Measurements from ENCODE around the gene AVEN. TPM values are rescaled to one million over a fixed set of nuclear protein-coding genes. Genes with fewer than 3 reads are reported as not detected.
A peak's percentile ranks its signal among the peaks of the same experiment; 100 is the strongest.

AVEN gene
- total RNA-seq, 2 donors from 2014 or later = 18.9 to 20.7 TPM

GRCh38 chr15:33994005-33994615 lies 44.9 kb downstream of the AVEN start:
- peak; percentile 73 for TF ChIP-seq CTCF (conservative IDR thresholded peaks at IDR 0.05)
- no peak overlapping the region for H3K27ac ChIP-seq (ENCODE audit: low read depth, low read length)
- no peaks in the 10 kb centered on the region for H3K27me3 ChIP-seq (ENCODE audit: control insufficient read depth, insufficient read depth, low read length, poor library complexity, severe bottlenecking)
- no peaks in the 10 kb centered on the region for H3K9me3 ChIP-seq (ENCODE audit: control insufficient read depth, low read length)
- 75 to 81% methylated on average over 8 to 9 of the region's 9 CpGs for WGBS, 2 experiments (ENCODE audit: insufficient coverage in 1 of 2, insufficient read length in 1 of 2)
- peaks cover 4% of the 10 kb centered on the region for H3K36me3 ChIP-seq (ENCODE audit: control insufficient read depth, insufficient read depth, low read length)
- Mint-ChIP-seq H3K4me1 (no peaks in the 10 kb centered on the region), H3K4me3 (no peak overlapping the region), H3K9me3 (peaks cover 4% of the 10 kb centered on the region), H3K27me3 (ENCODE audit: insufficient read depth) (no peaks in the 10 kb centered on the region), H3K36me3 (ENCODE audit: low read depth) (peaks cover 8% of the 10 kb centered on the region), H3K27ac (no peak overlapping the region)
- peaks cover 3% of the 10 kb centered on the region for H3K4me1 ChIP-seq (ENCODE audit: control insufficient read depth, insufficient read depth, low read length)
- H3K9ac ChIP-seq (ENCODE audit: extremely low read depth, low read length, poor library complexity, severe bottlenecking) = no peak overlapping the region
- peak; percentile 79 for DNase-seq
- no peak overlapping the region for H3K4me3 ChIP-seq (ENCODE audit: low read length)

- H3K4me1 Mint-ChIP-seq = no peaks in the 10 kb centered on the region
- WGBS, 2 experiments (ENCODE audit: insufficient coverage in 1 of 2, insufficient read length in 1 of 2) = 93 to 94% methylated on average over 3 to 4 of the region's 4 CpGs
- Histone ChIP-seq H3K4me3 (ENCODE audit: low read length) (no peak overlapping the region), H3K9me3 (ENCODE audit: control insufficient read depth, low read length) (no peaks in the 10 kb centered on the region), H3K4me1 (ENCODE audit: control insufficient read depth, insufficient read depth, low read length) (no peaks in the 10 kb centered on the region), H3K9ac (ENCODE audit: extremely low read depth, low read length, poor library complexity, severe bottlenecking) (no peak overlapping the region), H3K27ac (ENCODE audit: low read depth, low read length) (no peak overlapping the region), H3K27me3 (ENCODE audit: control insufficient read depth, insufficient read depth, low read length, poor library complexity, severe bottlenecking) (no peaks in the 10 kb centered on the region), H3K36me3 (ENCODE audit: control insufficient read depth, insufficient read depth, low read length) (peaks cover 4% of the 10 kb centered on the region)
- H3K27me3 Mint-ChIP-seq (ENCODE audit: insufficient read depth) = no peaks in the 10 kb centered on the region
- no peak overlapping the region for H3K4me3 Mint-ChIP-seq
- TF ChIP-seq CTCF (conservative IDR thresholded peaks at IDR 0.05) = no peak
- no peaks in the 10 kb centered on the region for H3K9me3 Mint-ChIP-seq
- no peak overlapping the region for H3K27ac Mint-ChIP-seq
- H3K36me3 Mint-ChIP-seq (ENCODE audit: low read depth) = peaks cover 5% of the 10 kb centered on the region
- DNase-seq = no peak
These were observed 50.6 kb downstream of the AVEN start for GRCh38 chr15:33988384-33988783.

- no peak overlapping the region for H3K9ac ChIP-seq (ENCODE audit: extremely low read depth, low read length, poor library complexity, severe bottlenecking)
- peaks cover 6% of the 10 kb centered on the region for H3K36me3 ChIP-seq (ENCODE audit: control insufficient read depth, insufficient read depth, low read length)
- no peaks in the 10 kb centered on the region for H3K4me1 ChIP-seq (ENCODE audit: control insufficient read depth, insufficient read depth, low read length)
- H3K4me1 Mint-ChIP-seq = no peaks in the 10 kb centered on the region
- no peak overlapping the region for H3K27ac Mint-ChIP-seq
- no peak overlapping the region for H3K4me3 ChIP-seq (ENCODE audit: low read length)
- no peaks in the 10 kb centered on the region for H3K27me3 Mint-ChIP-seq (ENCODE audit: insufficient read depth)
- peaks cover 5% of the 10 kb centered on the region for H3K36me3 Mint-ChIP-seq (ENCODE audit: low read depth)
- DNase-seq = no peak
- no peaks in the 10 kb centered on the region for H3K9me3 Mint-ChIP-seq
- H3K27ac ChIP-seq (ENCODE audit: low read depth, low read length) = no peak overlapping the region
- no peaks in the 10 kb centered on the region for H3K9me3 ChIP-seq (ENCODE audit: control insufficient read depth, low read length)
- no peaks in the 10 kb centered on the region for H3K27me3 ChIP-seq (ENCODE audit: control insufficient read depth, insufficient read depth, low read length, poor library complexity, severe bottlenecking)
- no peak overlapping the region for H3K4me3 Mint-ChIP-seq
- TF ChIP-seq CTCF (conservative IDR thresholded peaks at IDR 0.05) = no peak
- 94 to 95% methylated on average over 2 to 3 of the region's 3 CpGs for WGBS, 2 experiments (ENCODE audit: insufficient coverage in 1 of 2, insufficient read length in 1 of 2)
These were observed 51.6 kb downstream of the AVEN start for GRCh38 chr15:33987444-33987843.

Data from endodermal cell (in vitro differentiated cells).